Natural killer cell (primary cell): ENCODE measurements around the gene SCG3. TPM values are rescaled to one million over a fixed set of nuclear protein-coding genes. Genes with fewer than 3 reads are reported as not detected.
A peak's percentile ranks its signal among the peaks of the same experiment; 100 is the strongest.

Source experiments
- ATAC-seq, 3 donors: fragments of 150-1000 bp in 2 of 3; fragments of 200-7000 bp in 1 of 3; cut with Tn5 transposase; 1 replicate in 1 of 3; 2 replicates in 2 of 3; pipeline ENCODE4 v1.10.0; 2021; ENCODE audit warnings: mild to moderate bottlenecking in 2 of 3, moderate library complexity in 2 of 3
- DNase-seq, 2 donors: peaks; one replicate each; pipeline versions ENCODE4 v3.0.0 to v3.0.0-alpha.2; 2013 to 2021; ENCODE audit warnings: mixed read lengths in 1 of 2
- H3K27ac ChIP-seq: one replicate; pipeline ENCODE4 v1.5.1; 2013; ENCODE audit warnings: mild to moderate bottlenecking, low read length
- H3K27me3 ChIP-seq: one replicate; pipeline ENCODE4 v1.6.1; 2013; ENCODE audit warnings: low read length; ENCODE audit not compliant: control insufficient read depth, insufficient read depth
- H3K36me3 ChIP-seq: one replicate; pipeline ENCODE4 v1.6.1; 2013; ENCODE audit warnings: low read length; ENCODE audit not compliant: control insufficient read depth, insufficient read depth
- H3K4me1 ChIP-seq: one replicate; pipeline ENCODE4 v1.6.1; 2013; ENCODE audit warnings: low read length; ENCODE audit not compliant: control insufficient read depth, insufficient read depth
- H3K4me3 ChIP-seq: one replicate; pipeline ENCODE4 v1.5.1; 2013; ENCODE audit warnings: low read length
- H3K9me3 ChIP-seq: one replicate; pipeline ENCODE4 v1.6.1; 2013; ENCODE audit warnings: low read length; ENCODE audit not compliant: control insufficient read depth, insufficient read depth
- H3K27ac Mint-ChIP-seq, 2 donors: one replicate each; pipeline ENCODE4 v1.8.0; 2022; ENCODE audit warnings: mild to moderate bottlenecking in 2 of 2, mixed read lengths in 2 of 2, moderate library complexity in 1 of 2
- H3K27me3 Mint-ChIP-seq, 2 donors: one replicate each; pipeline ENCODE4 v1.8.0; 2022; ENCODE audit warnings: low read depth in 2 of 2, mixed read lengths in 2 of 2
- H3K36me3 Mint-ChIP-seq: one replicate; pipeline ENCODE4 v1.8.0; 2022; ENCODE audit warnings: mixed read lengths
- H3K4me1 Mint-ChIP-seq, 2 donors: one replicate each; pipeline ENCODE4 v1.8.0; 2022; ENCODE audit warnings: mixed read lengths in 2 of 2
- H3K4me3 Mint-ChIP-seq: one replicate; pipeline ENCODE4 v1.8.0; 2022; ENCODE audit warnings: mild to moderate bottlenecking, moderate library complexity, mixed read lengths
- H3K9me3 Mint-ChIP-seq, 2 donors: one replicate each; pipeline ENCODE4 v1.8.0; 2022; ENCODE audit warnings: mixed read lengths in 2 of 2
- WGBS: methylation state at CpG from one replicate; pipeline ENCODE4 v1.1.7; 2013; ENCODE audit warnings: missing lambda C conversion rate; ENCODE audit not compliant: insufficient coverage; 5-methylcytosine and 5-hydroxymethylcytosine counted together
- intact Hi-C: fragments of 100-400 bp; cut with micrococcal nuclease; formaldehyde crosslinking; loops from one replicate; pipeline ENCODE4 v1.14.2; 2022
- total RNA-seq, 4 donors: library from RNA; stranded (reverse); fragments of 120-200 nt in 1 of 4; gene quantifications; one replicate each; pipeline versions ENCODE4 v1.2.3 to v1.2.4, GENCODE V29; 2013 to 2022
- TF ChIP-seq, protein P1 (sequence below): fragments of 200-600 bp; IDR thresholded peaks from one replicate; pipeline ENCODE4 v1.8.0; 2022; ENCODE audit warnings: antibody characterized with exemption

Gene SCG3
- total RNA-seq, 3 donors from 2014 or later (not counting 1 experiment from before 2014, with no cell fraction given): not detected

DNA sequence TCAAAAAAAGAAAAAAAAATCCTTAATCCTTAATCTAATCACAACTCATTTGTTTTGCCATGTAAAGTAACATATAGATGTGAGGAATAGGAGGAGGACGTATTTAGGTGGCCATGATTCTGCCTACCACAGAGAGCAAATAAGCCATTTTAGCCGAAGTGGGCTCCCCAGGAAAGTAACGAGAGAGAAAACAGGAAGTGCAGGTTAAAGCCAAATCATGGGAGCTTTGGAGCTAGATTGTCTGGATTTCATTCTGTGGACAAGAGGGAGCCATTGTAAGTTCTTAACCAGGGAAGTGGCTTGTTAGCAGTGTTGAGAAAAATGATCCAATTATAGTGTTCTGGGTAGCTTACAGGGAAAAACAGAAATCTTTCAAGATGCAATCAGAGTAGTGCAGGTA, 79.5 kb downstream of the SCG3 start:
- Mint-ChIP-seq H3K27ac (no peak overlapping the region), H3K4me1 (no peaks in the 10 kb centered on the region), H3K36me3 (no peaks in the 10 kb centered on the region), H3K4me3 (no peak overlapping the region), H3K27me3 (peaks cover 8 to 15% of the 10 kb centered on the region in 2 donors), H3K9me3 (no peaks in the 10 kb centered on the region)
- intact Hi-C loops: no loop called here
- Histone ChIP-seq H3K9me3 (no peaks in the 10 kb centered on the region), H3K4me1 (no peaks in the 10 kb centered on the region), H3K36me3 (no peaks in the 10 kb centered on the region), H3K27ac (no peak overlapping the region), H3K4me3 (no peak overlapping the region), H3K27me3 (no peaks in the 10 kb centered on the region)
- TF ChIP-seq, protein P1, sequence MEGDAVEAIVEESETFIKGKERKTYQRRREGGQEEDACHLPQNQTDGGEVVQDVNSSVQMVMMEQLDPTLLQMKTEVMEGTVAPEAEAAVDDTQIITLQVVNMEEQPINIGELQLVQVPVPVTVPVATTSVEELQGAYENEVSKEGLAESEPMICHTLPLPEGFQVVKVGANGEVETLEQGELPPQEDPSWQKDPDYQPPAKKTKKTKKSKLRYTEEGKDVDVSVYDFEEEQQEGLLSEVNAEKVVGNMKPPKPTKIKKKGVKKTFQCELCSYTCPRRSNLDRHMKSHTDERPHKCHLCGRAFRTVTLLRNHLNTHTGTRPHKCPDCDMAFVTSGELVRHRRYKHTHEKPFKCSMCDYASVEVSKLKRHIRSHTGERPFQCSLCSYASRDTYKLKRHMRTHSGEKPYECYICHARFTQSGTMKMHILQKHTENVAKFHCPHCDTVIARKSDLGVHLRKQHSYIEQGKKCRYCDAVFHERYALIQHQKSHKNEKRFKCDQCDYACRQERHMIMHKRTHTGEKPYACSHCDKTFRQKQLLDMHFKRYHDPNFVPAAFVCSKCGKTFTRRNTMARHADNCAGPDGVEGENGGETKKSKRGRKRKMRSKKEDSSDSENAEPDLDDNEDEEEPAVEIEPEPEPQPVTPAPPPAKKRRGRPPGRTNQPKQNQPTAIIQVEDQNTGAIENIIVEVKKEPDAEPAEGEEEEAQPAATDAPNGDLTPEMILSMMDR: no peak
- DNase-seq (no peak), ATAC-seq (no peak)
- whole genome bisulfite sequencing: 62% methylated on average over 3 of the region's 3 CpGs

DNA sequence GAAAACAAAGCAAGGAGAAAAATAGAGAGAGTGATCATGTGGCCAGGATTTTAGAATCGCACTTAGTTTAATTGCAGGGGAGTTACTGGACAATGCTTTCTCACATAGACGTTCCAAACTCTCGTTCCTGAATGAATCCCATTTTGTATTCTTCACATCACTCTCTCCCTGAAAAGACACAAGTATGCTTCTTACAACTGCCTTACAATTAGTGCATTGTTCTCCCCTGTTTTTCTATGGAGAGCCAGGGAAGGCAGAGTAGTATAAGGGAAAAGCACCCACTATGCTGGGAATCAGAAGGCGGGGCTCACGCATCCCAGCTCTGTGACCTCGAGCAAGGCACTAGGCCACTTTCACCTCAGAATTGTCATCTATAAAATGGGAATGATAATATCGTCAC, 84.4 kb downstream of the SCG3 start:
- no peaks in the 10 kb centered on the region for H3K36me3 Mint-ChIP-seq

DNA sequence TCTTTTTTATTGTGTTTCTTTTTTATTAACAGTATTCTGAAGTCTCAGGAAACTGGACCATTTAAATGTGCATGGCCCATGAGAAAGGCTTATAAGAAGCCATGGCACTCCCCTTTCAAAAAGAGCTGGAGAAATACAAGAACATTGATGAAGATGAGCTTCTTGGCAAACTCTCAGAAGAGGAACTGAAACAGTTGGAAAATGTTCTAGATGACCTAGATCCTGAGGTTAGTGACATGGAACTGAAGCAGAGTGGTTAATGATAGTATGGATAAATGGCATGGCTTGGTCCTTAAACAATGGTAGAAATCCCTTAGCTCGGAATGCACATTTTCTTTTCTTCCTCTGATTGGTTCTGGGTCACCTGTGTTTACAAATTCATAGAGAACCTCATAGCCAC, 85.0 kb downstream of the SCG3 start:
- Histone ChIP-seq H3K27ac (no peak overlapping the region), H3K4me3 (no peak overlapping the region), H3K4me1 (peaks cover 6% of the 10 kb centered on the region), H3K9me3 (no peaks in the 10 kb centered on the region), H3K36me3 (peaks cover 2% of the 10 kb centered on the region), H3K27me3 (no peaks in the 10 kb centered on the region)
- Mint-ChIP-seq H3K27me3 (no peaks in the 10 kb centered on the region), H3K9me3 (no peaks in the 10 kb centered on the region), H3K4me3 (no peak overlapping the region), H3K4me1 (peaks cover 0 to 6% of the 10 kb centered on the region in 2 donors), H3K27ac (no peak overlapping the region), H3K36me3 (no peaks in the 10 kb centered on the region)
- ATAC-seq (no peak), DNase-seq (no peak)
- WGBS: no CpG with 5 or more reads among the region's 1 CpG
- intact Hi-C loops: no loop called here
- TF ChIP-seq, protein P1: no peak

More for the DNA sequence above, 84.4 kb downstream of the SCG3 start:
- Mint-ChIP-seq H3K4me1 (peaks cover 0 to 6% of the 10 kb centered on the region in 2 donors), H3K27me3 (no peaks in the 10 kb centered on the region), H3K9me3 (no peaks in the 10 kb centered on the region), H3K4me3 (no peak overlapping the region), H3K27ac (no peak overlapping the region)
- Histone ChIP-seq H3K36me3 (no peaks in the 10 kb centered on the region), H3K4me3 (no peak overlapping the region), H3K4me1 (peaks cover 6% of the 10 kb centered on the region), H3K9me3 (no peaks in the 10 kb centered on the region), H3K27me3 (no peaks in the 10 kb centered on the region), H3K27ac (no peak overlapping the region)
- intact Hi-C loops: no loop called here
- ATAC-seq (no peak), DNase-seq (no peak)
- TF ChIP-seq, protein P1: no peak
- 95% methylated on average over 7 of the region's 7 CpGs for WGBS

DNA sequence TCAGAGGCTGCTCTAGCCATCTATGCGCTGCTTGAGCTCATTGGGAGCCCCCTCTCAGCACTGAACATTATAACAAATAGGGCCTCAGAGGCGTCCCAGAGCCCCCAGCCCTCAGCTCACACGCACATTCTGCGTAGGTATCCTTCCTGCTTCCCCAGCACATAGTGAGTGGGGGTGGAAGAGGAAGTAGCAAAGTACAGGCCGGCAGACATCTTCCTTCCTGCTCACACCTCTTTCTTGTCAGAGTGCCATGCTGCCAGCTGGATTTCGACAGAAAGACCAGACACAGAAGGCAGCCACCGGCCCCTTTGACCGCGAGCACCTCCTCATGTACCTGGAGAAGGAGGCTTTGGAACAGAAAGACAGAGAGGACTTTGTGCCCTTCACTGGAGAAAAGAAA, 86.7 kb downstream of the SCG3 start:
- intact Hi-C loops: no loop called here
- Histone ChIP-seq H3K4me3 (no peak overlapping the region), H3K4me1 (peaks cover 6% of the 10 kb centered on the region), H3K27me3 (no peaks in the 10 kb centered on the region), H3K27ac (no peak overlapping the region), H3K36me3 (peaks cover 2% of the 10 kb centered on the region), H3K9me3 (no peaks in the 10 kb centered on the region)
- H3K36me3 Mint-ChIP-seq: no peaks in the 10 kb centered on the region
- H3K4me3 Mint-ChIP-seq: no peak overlapping the region
- ATAC-seq (no peak), DNase-seq (peak in 1 of 2 donors; percentile 49)
- no peak overlapping the region for H3K27ac Mint-ChIP-seq
- H3K27me3 Mint-ChIP-seq: no peaks in the 10 kb centered on the region
- 44% methylated on average over 7 of the region's 9 CpGs for WGBS
- peaks cover 0 to 6% of the 10 kb centered on the region in 2 donors for H3K4me1 Mint-ChIP-seq
- TF ChIP-seq, protein P1: no peak
- no peaks in the 10 kb centered on the region for H3K9me3 Mint-ChIP-seq
